ENCODE data around the gene SLC39A1. TPM values are rescaled to one million over a fixed set of nuclear protein-coding genes. Genes with fewer than 3 reads are reported as not detected.

SLC39A1 gene
- total and polyA plus RNA-seq, 3 donors from 2014 or later = 46.5 to 62.5 (median 54.5) TPM

DNA sequence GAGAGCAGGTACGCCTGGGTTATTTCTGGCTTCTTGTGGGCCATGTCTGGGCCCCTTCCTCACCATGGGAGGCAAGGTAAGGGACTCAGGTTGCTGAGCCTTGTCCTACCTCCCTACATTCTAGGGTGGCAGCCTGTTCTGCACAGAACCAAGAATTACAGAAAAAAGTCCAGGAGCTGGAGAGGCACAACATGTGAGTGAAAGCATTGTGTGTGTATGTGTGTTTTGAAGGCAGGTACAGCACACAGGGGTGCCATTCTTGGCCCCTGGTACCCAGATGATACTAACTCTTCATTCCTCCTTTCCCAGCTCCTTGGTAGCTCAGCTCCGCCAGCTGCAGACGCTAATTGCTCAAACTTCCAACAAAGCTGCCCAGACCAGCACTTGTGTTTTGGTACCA is 9.7 kb upstream of the SLC39A1 start:
- TF ChIP-seq POLR2A (IDR thresholded peaks at IDR 0.05) = no peak
- TF ChIP-seq, protein P1, sequence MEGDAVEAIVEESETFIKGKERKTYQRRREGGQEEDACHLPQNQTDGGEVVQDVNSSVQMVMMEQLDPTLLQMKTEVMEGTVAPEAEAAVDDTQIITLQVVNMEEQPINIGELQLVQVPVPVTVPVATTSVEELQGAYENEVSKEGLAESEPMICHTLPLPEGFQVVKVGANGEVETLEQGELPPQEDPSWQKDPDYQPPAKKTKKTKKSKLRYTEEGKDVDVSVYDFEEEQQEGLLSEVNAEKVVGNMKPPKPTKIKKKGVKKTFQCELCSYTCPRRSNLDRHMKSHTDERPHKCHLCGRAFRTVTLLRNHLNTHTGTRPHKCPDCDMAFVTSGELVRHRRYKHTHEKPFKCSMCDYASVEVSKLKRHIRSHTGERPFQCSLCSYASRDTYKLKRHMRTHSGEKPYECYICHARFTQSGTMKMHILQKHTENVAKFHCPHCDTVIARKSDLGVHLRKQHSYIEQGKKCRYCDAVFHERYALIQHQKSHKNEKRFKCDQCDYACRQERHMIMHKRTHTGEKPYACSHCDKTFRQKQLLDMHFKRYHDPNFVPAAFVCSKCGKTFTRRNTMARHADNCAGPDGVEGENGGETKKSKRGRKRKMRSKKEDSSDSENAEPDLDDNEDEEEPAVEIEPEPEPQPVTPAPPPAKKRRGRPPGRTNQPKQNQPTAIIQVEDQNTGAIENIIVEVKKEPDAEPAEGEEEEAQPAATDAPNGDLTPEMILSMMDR (IDR thresholded peaks at IDR 0.05) = no peak
- H3K27me3 ChIP-seq = no peaks in the 10 kb centered on the region
- intact Hi-C loops (cut with DNase I; ENCODE audit: low total_unique reads) = no loop called here
- no peak for DNase-seq
- peaks cover 19% of the 10 kb centered on the region for H3K4me1 ChIP-seq
- H3K27ac ChIP-seq = no peak overlapping the region
- H3K4me3 ChIP-seq = no peak overlapping the region
- WGBS, 2 donors = 92 to 93% methylated on average over 3 of the region's 3 CpGs
- H3K9me3 ChIP-seq = no peaks in the 10 kb centered on the region
- no peaks in the 10 kb centered on the region for H3K36me3 ChIP-seq (ENCODE audit: low read depth, missing control alignments)

DNA sequence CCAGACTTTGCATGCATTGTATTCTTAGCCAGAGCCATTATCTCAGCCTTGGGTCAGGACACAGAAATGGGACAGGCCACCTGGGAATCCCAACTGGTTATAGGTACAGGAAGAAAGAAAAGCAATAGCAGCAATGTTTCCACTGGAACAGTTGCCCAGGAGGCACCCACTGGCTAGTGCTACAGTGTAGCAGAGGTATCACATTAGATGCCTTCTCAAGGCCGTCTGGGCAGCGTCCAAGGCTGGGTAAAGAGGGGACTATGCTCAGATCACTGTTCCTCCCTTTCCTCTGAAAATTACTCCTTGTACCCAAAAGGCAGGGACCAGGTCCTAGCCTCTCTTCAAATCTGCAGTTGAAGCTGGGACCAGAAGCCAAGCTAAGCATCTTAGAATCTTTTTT is 7.0 kb upstream of the SLC39A1 start:
- Histone ChIP-seq H3K27ac (peak overlapping the region in 1 of 2 donors; percentile 26), H3K4me1 (peaks cover 22% of the 10 kb centered on the region), H3K27me3 (no peaks in the 10 kb centered on the region), H3K4me3 (no peak overlapping the region), H3K9me3 (no peaks in the 10 kb centered on the region), H3K36me3 (ENCODE audit: low read depth, missing control alignments) (no peaks in the 10 kb centered on the region)
- peak; percentile 89 for DNase-seq
- 31 to 47% methylated on average over 2 of the region's 2 CpGs for WGBS, 2 donors
- intact Hi-C loops (cut with DNase I; ENCODE audit: low total_unique reads) = no loop called here
- TF ChIP-seq, protein P1 (IDR thresholded peaks at IDR 0.05) = no peak
- no peak for TF ChIP-seq POLR2A (IDR thresholded peaks at IDR 0.05)

DNA sequence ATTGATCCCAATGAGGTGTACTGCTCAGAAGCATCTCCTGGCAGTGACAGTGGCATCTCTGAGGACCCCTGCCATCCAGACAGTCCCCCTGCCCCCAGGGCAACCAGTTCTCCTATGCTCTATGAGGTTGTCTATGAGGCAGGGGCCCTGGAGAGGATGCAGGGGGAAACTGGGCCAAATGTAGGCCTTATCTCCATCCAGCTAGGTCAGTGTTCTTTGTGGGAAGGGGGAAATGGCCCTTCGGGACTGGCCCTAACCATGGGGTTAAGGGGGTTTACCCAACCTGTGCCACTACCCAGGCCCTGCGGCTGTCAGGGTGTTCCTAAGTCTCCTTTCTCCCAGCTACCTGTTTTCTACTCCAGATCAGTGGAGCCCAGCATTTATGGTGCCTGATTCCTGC is 5.6 kb upstream of the SLC39A1 start:
- TF ChIP-seq, protein P1 (IDR thresholded peaks at IDR 0.05) = no peak
- TF ChIP-seq POLR2A (IDR thresholded peaks at IDR 0.05) = no peak
- DNase-seq = no peak
- H3K27me3 ChIP-seq = no peaks in the 10 kb centered on the region
- WGBS, 2 donors = 89 to 100% methylated on average over 2 of the region's 2 CpGs
- H3K9me3 ChIP-seq = no peaks in the 10 kb centered on the region
- no peak overlapping the region for H3K27ac ChIP-seq
- peaks cover 34% of the 10 kb centered on the region for H3K4me1 ChIP-seq
- intact Hi-C loops (cut with DNase I; ENCODE audit: low total_unique reads) = no loop called here
- no peak overlapping the region for H3K4me3 ChIP-seq
- no peaks in the 10 kb centered on the region for H3K36me3 ChIP-seq (ENCODE audit: low read depth, missing control alignments)

DNA sequence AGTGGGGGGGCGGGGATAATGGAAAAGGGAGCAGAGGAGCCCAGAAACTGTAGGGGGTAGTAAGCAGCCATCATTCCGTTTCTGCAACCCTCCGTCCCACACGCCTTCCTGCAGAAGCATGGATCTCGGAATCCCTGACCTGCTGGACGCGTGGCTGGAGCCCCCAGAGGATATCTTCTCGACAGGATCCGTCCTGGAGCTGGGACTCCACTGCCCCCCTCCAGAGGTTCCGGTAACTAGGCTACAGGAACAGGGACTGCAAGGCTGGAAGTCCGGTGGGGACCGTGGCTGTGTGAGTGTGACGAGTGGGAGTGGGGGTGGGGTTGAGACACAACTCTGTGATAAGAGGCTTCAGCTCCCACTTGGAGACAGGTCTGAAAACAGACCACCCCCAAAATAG is 5.1 kb upstream of the SLC39A1 start:
- Histone ChIP-seq H3K9me3 (no peaks in the 10 kb centered on the region), H3K27ac (peak overlapping the region in 1 of 2 donors; percentile 94)

DNA sequence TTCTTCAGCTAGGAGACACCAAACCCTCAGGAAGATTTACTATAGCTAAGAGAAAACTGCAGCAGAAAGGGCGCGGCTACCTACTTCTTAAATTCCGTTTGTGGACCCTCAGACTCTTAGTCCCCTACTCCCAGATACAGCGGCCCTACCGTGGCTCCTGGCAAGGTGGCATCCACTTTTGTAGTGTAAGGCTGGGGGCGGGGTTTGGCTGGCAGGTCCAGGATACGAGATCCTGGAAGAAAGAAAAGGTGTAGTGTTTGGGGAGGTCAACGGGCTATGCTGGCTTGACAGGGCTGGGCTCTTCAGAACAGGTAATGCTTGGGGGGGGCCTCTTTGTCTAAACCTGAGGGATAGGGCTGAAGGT is 4.6 kb upstream of the SLC39A1 start:
- Histone ChIP-seq H3K27ac (peak overlapping the region; percentile 80 to 94), H3K9me3 (no peaks in the 10 kb centered on the region), H3K36me3 (ENCODE audit: low read depth, missing control alignments) (no peaks in the 10 kb centered on the region), H3K4me1 (peaks cover 34% of the 10 kb centered on the region), H3K4me3 (peak overlapping the region; percentile 61 to 66), H3K27me3 (no peaks in the 10 kb centered on the region)
- intact Hi-C loops (cut with DNase I; ENCODE audit: low total_unique reads) = no loop called here
- 1 to 3% methylated on average over 8 of the region's 8 CpGs for WGBS, 2 donors
- TF ChIP-seq POLR2A (IDR thresholded peaks at IDR 0.05) = no peak
- TF ChIP-seq, protein P1 (IDR thresholded peaks at IDR 0.05) = no peak
- DNase-seq = peak; percentile 58

More for the DNA sequence above, 5.1 kb upstream of the SLC39A1 start:
- H3K36me3 ChIP-seq (ENCODE audit: low read depth, missing control alignments) = no peaks in the 10 kb centered on the region
- no peak for DNase-seq
- H3K4me3 ChIP-seq = peak overlapping the region in 1 of 2 donors; percentile 61
- peaks cover 34% of the 10 kb centered on the region for H3K4me1 ChIP-seq
- H3K27me3 ChIP-seq = no peaks in the 10 kb centered on the region
- TF ChIP-seq, protein P1 (IDR thresholded peaks at IDR 0.05) = no peak
- TF ChIP-seq POLR2A (IDR thresholded peaks at IDR 0.05) = no peak
- intact Hi-C loops (cut with DNase I; ENCODE audit: low total_unique reads) = no loop called here
- WGBS, 2 donors = 0 to 1% methylated on average over 1 to 13 of the region's 13 CpGs

Data from testis (tissue), 3 donors.